ENCODE measurements around the gene OXSR1. TPM values are rescaled to one million over a fixed set of nuclear protein-coding genes. Genes with fewer than 3 reads are reported as not detected.

OXSR1 gene
- total and polyA plus RNA-seq, 2 of the 13 experiments (the other 11 are each of a cell fraction or from before 2014, with no cell fraction given) = 27.4 to 32.6 TPM

GRCh38 chr3:38136777-38137614, 28.3 kb upstream of the OXSR1 start, which contains the start of gene ACAA1 (continued):
- TF ChIP-seq, protein P1, sequence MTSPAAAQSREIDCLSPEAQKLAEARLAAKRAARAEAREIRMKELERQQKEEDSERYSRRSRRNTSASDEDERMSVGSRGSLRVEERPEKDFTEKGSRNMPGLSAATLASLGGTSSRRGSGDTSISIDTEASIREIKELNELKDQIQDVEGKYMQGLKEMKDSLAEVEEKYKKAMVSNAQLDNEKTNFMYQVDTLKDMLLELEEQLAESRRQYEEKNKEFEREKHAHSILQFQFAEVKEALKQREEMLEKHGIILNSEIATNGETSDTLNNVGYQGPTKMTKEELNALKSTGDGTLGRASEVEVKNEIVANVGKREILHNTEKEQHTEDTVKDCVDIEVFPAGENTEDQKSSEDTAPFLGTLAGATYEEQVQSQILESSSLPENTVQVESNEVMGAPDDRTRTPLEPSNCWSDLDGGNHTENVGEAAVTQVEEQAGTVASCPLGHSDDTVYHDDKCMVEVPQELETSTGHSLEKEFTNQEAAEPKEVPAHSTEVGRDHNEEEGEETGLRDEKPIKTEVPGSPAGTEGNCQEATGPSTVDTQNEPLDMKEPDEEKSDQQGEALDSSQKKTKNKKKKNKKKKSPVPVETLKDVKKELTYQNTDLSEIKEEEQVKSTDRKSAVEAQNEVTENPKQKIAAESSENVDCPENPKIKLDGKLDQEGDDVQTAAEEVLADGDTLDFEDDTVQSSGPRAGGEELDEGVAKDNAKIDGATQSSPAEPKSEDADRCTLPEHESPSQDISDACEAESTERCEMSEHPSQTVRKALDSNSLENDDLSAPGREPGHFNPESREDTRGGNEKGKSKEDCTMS (CRISPR knock-in tag; conservative IDR thresholded peaks at IDR 0.05) = no peak
- TF ChIP-seq HMG20B (CRISPR knock-in tag; conservative IDR thresholded peaks at IDR 0.05) = no peak
- TF ChIP-seq CENPX (CRISPR knock-in tag; IDR thresholded peaks at IDR 0.05) = no peak
- peak; percentile 81 for TF ChIP-seq SP2 (CRISPR knock-in tag; IDR thresholded peaks at IDR 0.05)
- TF ChIP-seq ZSCAN20 (CRISPR knock-in tag; IDR thresholded peaks at IDR 0.05; ENCODE audit: borderline replicate concordance) = no peak
- TF ChIP-seq HOXA9 (CRISPR knock-in tag; IDR thresholded peaks at IDR 0.05; ENCODE audit: borderline replicate concordance) = 0 out of 2 replicates have a peak, but pooled peaks have one; percentile 46
- peak; percentile 57 for TF ChIP-seq ZNF607 (CRISPR knock-in tag; IDR thresholded peaks at IDR 0.05; ENCODE audit: borderline replicate concordance)
- TF ChIP-seq NFYB (CRISPR knock-in tag; IDR thresholded peaks at IDR 0.05) = peak; percentile 82
- TF ChIP-seq THAP11 (CRISPR knock-in tag; IDR thresholded peaks at IDR 0.05) = 0 out of 2 replicates have a peak, but pooled peaks have one; percentile 38
- no peak for TF ChIP-seq ZEB1 (IDR thresholded peaks at IDR 0.05; ENCODE audit: insufficient replicate concordance, low read depth)
- no peak for TF ChIP-seq BHLHE40 (IDR thresholded peaks at IDR 0.05; ENCODE audit: low read length)
- TF ChIP-seq HIC2 (CRISPR knock-in tag; IDR thresholded peaks at IDR 0.05; ENCODE audit: low read depth) = no peak
- no peak for TF ChIP-seq ZZZ3 (CRISPR knock-in tag; IDR thresholded peaks at IDR 0.05; ENCODE audit: borderline replicate concordance)
- TF ChIP-seq CEBPB (IDR thresholded peaks at IDR 0.05; ENCODE audit: borderline replicate concordance, low read depth, low read length) = no peak
- TF ChIP-seq ZFP41 (CRISPR knock-in tag; IDR thresholded peaks at IDR 0.05; ENCODE audit: borderline replicate concordance) = no peak
- TF ChIP-seq, protein P2, sequence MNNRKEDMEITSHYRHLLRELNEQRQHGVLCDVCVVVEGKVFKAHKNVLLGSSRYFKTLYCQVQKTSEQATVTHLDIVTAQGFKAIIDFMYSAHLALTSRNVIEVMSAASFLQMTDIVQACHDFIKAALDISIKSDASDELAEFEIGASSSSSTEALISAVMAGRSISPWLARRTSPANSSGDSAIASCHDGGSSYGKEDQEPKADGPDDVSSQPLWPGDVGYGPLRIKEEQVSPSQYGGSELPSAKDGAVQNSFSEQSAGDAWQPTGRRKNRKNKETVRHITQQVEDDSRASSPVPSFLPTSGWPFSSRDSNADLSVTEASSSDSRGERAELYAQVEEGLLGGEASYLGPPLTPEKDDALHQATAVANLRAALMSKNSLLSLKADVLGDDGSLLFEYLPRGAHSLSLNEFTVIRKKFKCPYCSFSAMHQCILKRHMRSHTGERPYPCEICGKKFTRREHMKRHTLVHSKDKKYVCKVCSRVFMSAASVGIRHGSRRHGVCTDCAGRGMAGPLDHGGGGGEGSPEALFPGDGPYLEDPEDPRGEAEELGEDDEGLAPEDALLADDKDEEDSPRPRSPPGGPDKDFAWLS (CRISPR knock-in tag; IDR thresholded peaks at IDR 0.05; ENCODE audit: borderline replicate concordance) = no peak
- TF ChIP-seq KDM6A (CRISPR knock-in tag; IDR thresholded peaks at IDR 0.05; ENCODE audit: low read depth) = no peak
- TF ChIP-seq AGO2 (optimal IDR thresholded peaks at IDR 0.05; ENCODE audit: low read depth, low read length) = peak; percentile 96
- TF ChIP-seq MAFK (conservative IDR thresholded peaks at IDR 0.05 in 1 of 2, IDR thresholded peaks at IDR 0.05 in 1 of 2; ENCODE audit: low read length in 2 of 2) = no peak
- TF ChIP-seq ATF1 (CRISPR knock-in tag; IDR thresholded peaks at IDR 0.05) = no peak
- TF ChIP-seq ZNF362 (CRISPR knock-in tag; IDR thresholded peaks at IDR 0.05; ENCODE audit: borderline replicate concordance) = no peak
- 0 out of 2 replicates have a peak, but pooled peaks have one; percentile 69 for TF ChIP-seq DNMT1 (CRISPR knock-in tag; IDR thresholded peaks at IDR 0.05)
- TF ChIP-seq RARG (CRISPR knock-in tag; IDR thresholded peaks at IDR 0.05; ENCODE audit: low read depth) = no peak
